Raji (cell line): ENCODE results near the gene ZBTB16.

ENCODE experiments used
- POLR2A ChIP-seq: IDR thresholded peaks from 2 replicates; pipeline ENCODE4 v1.6.1; 2011; ENCODE audit warnings: low read depth, low read length, control low read depth; ENCODE audit not compliant: insufficient read depth

The ZBTB16 gene

GRCh38 chr11:114207096-114207495, 147.6 kb downstream of the ZBTB16 start:
- no peak for TF ChIP-seq POLR2A

- TF ChIP-seq POLR2A: no peak
These were observed 148.9 kb downstream of the ZBTB16 start for GRCh38 chr11:114208377-114208776.

DNA sequence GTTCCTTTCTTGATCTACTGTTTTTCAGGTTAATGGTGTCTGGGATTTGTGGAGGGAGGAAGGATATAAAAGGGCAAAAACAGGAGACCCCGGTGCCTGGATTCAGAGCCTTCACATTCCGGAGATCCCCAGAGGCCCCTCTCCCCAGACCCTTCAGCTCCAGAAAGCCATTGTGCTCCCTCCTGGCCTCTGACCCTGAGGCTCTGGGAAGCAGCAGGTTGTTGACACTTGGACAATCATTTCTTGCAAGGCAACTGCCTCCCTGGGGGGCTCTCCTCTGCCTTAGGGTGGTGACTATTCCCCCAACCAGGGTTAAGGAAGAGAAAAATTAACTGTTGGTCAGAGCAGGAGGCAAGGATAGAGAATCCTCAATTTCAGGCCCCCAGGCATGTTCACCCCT, 149.8 kb downstream of the ZBTB16 start:
- TF ChIP-seq POLR2A: no peak

- no peak for TF ChIP-seq POLR2A
These were observed 150.4 kb downstream of the ZBTB16 start for GRCh38 chr11:114209904-114210303.

- TF ChIP-seq POLR2A: no peak
These were observed 152.1 kb downstream of the ZBTB16 start for GRCh38 chr11:114211444-114212121.

DNA sequence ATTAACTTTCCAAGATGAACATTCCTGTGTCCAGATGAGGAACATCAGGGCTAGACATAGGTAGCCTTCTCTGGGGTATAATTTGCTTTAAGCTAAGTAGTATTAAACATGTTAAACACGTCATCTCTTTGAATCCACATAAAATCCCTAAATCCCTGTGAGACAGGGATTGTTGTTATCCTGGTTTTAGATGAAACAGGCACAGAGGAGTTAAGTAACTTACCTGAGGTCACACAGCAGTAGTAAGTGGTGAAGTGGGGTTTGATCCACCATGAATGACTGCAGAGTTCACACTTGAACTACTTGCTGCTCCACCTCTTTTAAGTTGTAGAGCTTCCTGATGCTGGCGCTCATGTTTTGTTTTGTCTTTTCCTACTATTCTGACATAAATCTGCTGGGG, 154.1 kb downstream of the ZBTB16 start:
- no peak for TF ChIP-seq POLR2A

- no peak for TF ChIP-seq POLR2A
These were observed 155.9 kb downstream of the ZBTB16 start for GRCh38 chr11:114215428-114215827.

GRCh38 chr11:114215871-114216795, 156.6 kb downstream of the ZBTB16 start:
- TF ChIP-seq POLR2A: no peak

GRCh38 chr11:114216796-114217180, 157.3 kb downstream of the ZBTB16 start:
- no peak for TF ChIP-seq POLR2A

- no peak for TF ChIP-seq POLR2A
These were observed 159.0 kb downstream of the ZBTB16 start for GRCh38 chr11:114218508-114218907.

GRCh38 chr11:114219559-114220349, 160.2 kb downstream of the ZBTB16 start:
- no peak for TF ChIP-seq POLR2A

GRCh38 chr11:114221037-114221436, 161.5 kb downstream of the ZBTB16 start:
- TF ChIP-seq POLR2A: no peak

- TF ChIP-seq POLR2A: no peak
These were observed 166.2 kb downstream of the ZBTB16 start for GRCh38 chr11:114225661-114226060.

GRCh38 chr11:114226356-114226755, 166.8 kb downstream of the ZBTB16 start:
- no peak for TF ChIP-seq POLR2A
